ENCODE results near the gene PIPOX.

DNA sequence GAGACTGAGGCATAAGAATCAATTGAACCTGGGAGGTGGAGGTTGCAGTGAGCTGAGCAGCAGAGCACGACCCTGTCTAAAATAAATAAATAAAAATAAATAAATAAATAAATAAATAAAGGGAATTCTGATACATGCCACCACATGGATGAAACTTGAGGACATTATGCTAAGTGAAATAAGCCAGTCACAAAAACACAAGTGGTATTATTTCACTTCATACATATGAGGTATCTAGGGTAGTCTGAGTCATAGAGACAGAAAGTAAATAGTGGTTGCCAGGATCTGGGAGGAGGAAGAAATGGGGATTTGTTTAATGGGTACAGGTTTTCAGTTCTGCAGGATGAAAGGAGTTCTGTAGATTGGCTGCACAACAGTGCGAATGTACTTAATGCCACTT, 16.3 kb downstream of the PIPOX start:
- TF ChIP-seq EP300 (IDR thresholded peaks at IDR 0.05; ENCODE audit: low read depth in 2 of 2, low read length in 2 of 2) (no peak), EP300 (CRISPR knock-in tag; IDR thresholded peaks at IDR 0.05; ENCODE audit: borderline replicate concordance) (no peak), CEBPG (CRISPR knock-in tag; IDR thresholded peaks at IDR 0.05) (no peak), HDAC1 (CRISPR knock-in tag; IDR thresholded peaks at IDR 0.05) (no peak), ZNF556 (CRISPR knock-in tag; IDR thresholded peaks at IDR 0.05; ENCODE audit: borderline replicate concordance) (no peak), SP1 (IDR thresholded peaks at IDR 0.05) (no peak), SP1 (CRISPR knock-in tag; IDR thresholded peaks at IDR 0.05) (no peak), EZH2 (conservative IDR thresholded peaks at IDR 0.05; ENCODE audit: low read depth, low read length) (no peak), ZNF337 (CRISPR knock-in tag; IDR thresholded peaks at IDR 0.05; ENCODE audit: borderline replicate concordance, low read depth) (no peak), IRF2 (CRISPR knock-in tag; IDR thresholded peaks at IDR 0.05) (no peak), TBL1XR1 (IDR thresholded peaks at IDR 0.05; ENCODE audit: borderline replicate concordance, low read length, partially characterized antibody) (no peak), TGIF2 (CRISPR knock-in tag; IDR thresholded peaks at IDR 0.05) (no peak), POLR2A (IDR thresholded peaks at IDR 0.05; ENCODE audit: insufficient read depth in 1 of 2, low read depth in 2 of 2, low read length in 2 of 2) (no peak)
- TF ChIP-seq, protein P1, sequence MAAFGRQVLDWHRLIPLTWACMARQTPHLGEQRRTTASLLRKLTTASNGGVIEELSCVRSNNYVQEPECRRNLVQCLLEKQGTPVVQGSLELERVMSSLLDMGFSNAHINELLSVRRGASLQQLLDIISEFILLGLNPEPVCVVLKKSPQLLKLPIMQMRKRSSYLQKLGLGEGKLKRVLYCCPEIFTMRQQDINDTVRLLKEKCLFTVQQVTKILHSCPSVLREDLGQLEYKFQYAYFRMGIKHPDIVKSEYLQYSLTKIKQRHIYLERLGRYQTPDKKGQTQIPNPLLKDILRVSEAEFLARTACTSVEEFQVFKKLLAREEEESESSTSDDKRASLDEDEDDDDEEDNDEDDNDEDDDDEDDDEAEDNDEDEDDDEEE (CRISPR knock-in tag; IDR thresholded peaks at IDR 0.05): no peak
- TF ChIP-seq, protein P2, sequence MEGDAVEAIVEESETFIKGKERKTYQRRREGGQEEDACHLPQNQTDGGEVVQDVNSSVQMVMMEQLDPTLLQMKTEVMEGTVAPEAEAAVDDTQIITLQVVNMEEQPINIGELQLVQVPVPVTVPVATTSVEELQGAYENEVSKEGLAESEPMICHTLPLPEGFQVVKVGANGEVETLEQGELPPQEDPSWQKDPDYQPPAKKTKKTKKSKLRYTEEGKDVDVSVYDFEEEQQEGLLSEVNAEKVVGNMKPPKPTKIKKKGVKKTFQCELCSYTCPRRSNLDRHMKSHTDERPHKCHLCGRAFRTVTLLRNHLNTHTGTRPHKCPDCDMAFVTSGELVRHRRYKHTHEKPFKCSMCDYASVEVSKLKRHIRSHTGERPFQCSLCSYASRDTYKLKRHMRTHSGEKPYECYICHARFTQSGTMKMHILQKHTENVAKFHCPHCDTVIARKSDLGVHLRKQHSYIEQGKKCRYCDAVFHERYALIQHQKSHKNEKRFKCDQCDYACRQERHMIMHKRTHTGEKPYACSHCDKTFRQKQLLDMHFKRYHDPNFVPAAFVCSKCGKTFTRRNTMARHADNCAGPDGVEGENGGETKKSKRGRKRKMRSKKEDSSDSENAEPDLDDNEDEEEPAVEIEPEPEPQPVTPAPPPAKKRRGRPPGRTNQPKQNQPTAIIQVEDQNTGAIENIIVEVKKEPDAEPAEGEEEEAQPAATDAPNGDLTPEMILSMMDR (CRISPR knock-in tag; IDR thresholded peaks at IDR 0.05): no peak
